Keratinocyte (primary cell): ENCODE measurements around the gene SMYD2. TPM values are rescaled to one million over a fixed set of nuclear protein-coding genes. Genes with fewer than 3 reads are reported as not detected.

ENCODE experiments used
- DNase-seq: peaks from one replicate; pipeline ENCODE4 v3.0.0-alpha.2; 2011; ENCODE audit warnings: low read depth, missing footprints, low spot score
- FAIRE-seq: peaks from 2 replicates; lab custom pipeline; 2011; peaks lifted over from hg19 to GRCh38; lab: Jason Lieb, UNC
- H2AFZ ChIP-seq: 2 replicates; pipeline ENCODE4 v1.6.0; 2012; ENCODE audit warnings: low read length, control low read depth, inconsistent platforms; ENCODE audit not compliant: control insufficient read depth
- H3K27ac ChIP-seq: 2 replicates; pipeline ENCODE4 v1.5.1; 2011; ENCODE audit warnings: low read length; ENCODE audit not compliant: control insufficient read depth, insufficient read depth
- H3K27me3 ChIP-seq: 3 replicates; pipeline ENCODE4 v1.6.0; 2011; ENCODE audit warnings: low read length; ENCODE audit not compliant: control insufficient read depth, insufficient read depth; ENCODE audit errors: extremely low read depth
- H3K36me3 ChIP-seq, 2 experiments: 2 replicates in 1 of 2; 3 replicates in 1 of 2; pipeline ENCODE4 v1.5.1; 2011; ENCODE audit warnings: low read length in 2 of 2, mild to moderate bottlenecking in 1 of 2; ENCODE audit not compliant: control insufficient read depth in 2 of 2, insufficient read depth in 2 of 2; ENCODE audit errors: extremely low read depth in 1 of 2
- H3K4me1 ChIP-seq: 3 replicates; pipeline ENCODE4 v1.5.1; 2011; ENCODE audit warnings: low read length; ENCODE audit not compliant: control insufficient read depth, insufficient read depth; ENCODE audit errors: extremely low read depth
- H3K4me2 ChIP-seq: 3 replicates; pipeline ENCODE4 v1.6.0; 2011; ENCODE audit warnings: low read depth, low read length; ENCODE audit not compliant: control insufficient read depth, insufficient read depth; ENCODE audit errors: extremely low read depth
- H3K4me3 ChIP-seq, 3 experiments: fragments of 200-600 bp in 1 of 3; sonication (generic) in 1 of 3; 2 replicates in 2 of 3; 3 replicates in 1 of 3; pipeline ENCODE4 v1.5.1; 2011 to 2016; ENCODE audit warnings: low read length in 3 of 3, mild to moderate bottlenecking in 3 of 3, control low read depth in 2 of 3, inconsistent platforms in 1 of 3, low read depth in 1 of 3, mixed read lengths in 1 of 3, mixed run types in 1 of 3, moderate library complexity in 1 of 3; ENCODE audit not compliant: control insufficient read depth in 2 of 3, insufficient read depth in 2 of 3; ENCODE audit errors: extremely low read depth in 1 of 3
- H3K79me2 ChIP-seq: 2 replicates; pipeline ENCODE4 v1.6.0; 2012; ENCODE audit warnings: low read length; ENCODE audit not compliant: control insufficient read depth, insufficient read depth
- H3K9ac ChIP-seq: 3 replicates; pipeline ENCODE4 v1.6.0; 2011; ENCODE audit warnings: low read length; ENCODE audit not compliant: control insufficient read depth, insufficient read depth; ENCODE audit errors: extremely low read depth
- H3K9me1 ChIP-seq: 3 replicates; pipeline ENCODE4 v1.6.0; 2011; ENCODE audit warnings: low read length; ENCODE audit not compliant: control insufficient read depth, insufficient read depth; ENCODE audit errors: extremely low read depth
- H3K9me3 ChIP-seq: 2 replicates; pipeline ENCODE4 v1.5.1; 2012; ENCODE audit warnings: low read depth, low read length; ENCODE audit not compliant: control insufficient read depth
- H4K20me1 ChIP-seq: 3 replicates; pipeline ENCODE4 v1.6.0; 2011; ENCODE audit warnings: low read length; ENCODE audit not compliant: control insufficient read depth, insufficient read depth; ENCODE audit errors: extremely low read depth
- CTCF ChIP-seq, 3 experiments: IDR thresholded peaks in 1 of 3; conservative IDR thresholded peaks in 1 of 3; optimal IDR thresholded peaks in 1 of 3; 2 replicates in 2 of 3; 3 replicates in 1 of 3; pipeline versions ENCODE3 to v1.5.1; 2011; ENCODE audit warnings: low read length in 3 of 3, mild to moderate bottlenecking in 3 of 3, moderate library complexity in 2 of 3, control low read depth in 1 of 3, inconsistent platforms in 1 of 3; ENCODE audit not compliant: insufficient read depth in 2 of 3; ENCODE audit errors: extremely low read depth in 1 of 3
- EZH2 ChIP-seq: IDR thresholded peaks from one replicate; pipeline ENCODE4 v1.6.1; 2012; ENCODE audit warnings: inconsistent platforms, mild to moderate bottlenecking, low read length, moderate library complexity
- dilution Hi-C: fragments of 300-500 bp; cut with MboI; formaldehyde crosslinking; loops from one replicate; pipeline ENCODE4 v1.7.0; 2020; ENCODE audit warnings: low sequenced_read_pairs; ENCODE audit not compliant: extremely low pct_ligation_motif_present
- polyA plus RNA-seq, 5 experiments: library from polyadenylated mRNA; depleted of rRNA in 3 of 5; stranded (reverse) in 3 of 5; stranded (forward) in 1 of 5; unstranded in 1 of 5; fragments of >200 nt; gene quantifications; 1 replicate in 1 of 5; 2 replicates in 3 of 5; 3 replicates in 1 of 5; pipeline versions ENCODE4 v1.2.1 to v1.2.3, GENCODE V29; 2011 to 2012; ENCODE audit warnings: missing spikeins in 2 of 5, low read depth in 1 of 5, low replicate concordance in 1 of 5

SMYD2 gene
- polyA plus RNA-seq, 1 donor (not counting 4 experiments of a cell fraction or from before 2014, with no cell fraction given): 75.5 TPM

GRCh38 chr1:214281720-214282629 is 1.0 kb downstream of the SMYD2 start:
- no peaks in the 10 kb centered on the region for H3K9me3 ChIP-seq
- peak overlapping the region; percentile 86 for H3K27ac ChIP-seq
- DNase-seq (peak; percentile 15), FAIRE-seq (peak; percentile 36)
- H3K79me2 ChIP-seq: peaks cover 40% of the 10 kb centered on the region
- H3K36me3 ChIP-seq: no peaks in the 10 kb centered on the region
- H3K4me2 ChIP-seq: peak overlapping the region; percentile 97
- no peaks in the 10 kb centered on the region for H4K20me1 ChIP-seq
- no peaks in the 10 kb centered on the region for H3K27me3 ChIP-seq
- peak overlapping the region; percentile 57 to 92 (median 83) for H3K4me3 ChIP-seq
- TF ChIP-seq CTCF (optimal IDR thresholded peaks at IDR 0.05 in 1 of 3, IDR thresholded peaks at IDR 0.05 in 1 of 3, conservative IDR thresholded peaks at IDR 0.05 in 1 of 3; ENCODE audit: extremely low read depth in 1 of 3, insufficient read depth in 2 of 3, low read length in 3 of 3) (no peak), EZH2 (no peak)
- H3K9me1 ChIP-seq: no peaks in the 10 kb centered on the region
- H3K9ac ChIP-seq: peak overlapping the region; percentile 87
- peak overlapping the region; percentile 85 for H2AFZ ChIP-seq
- peaks cover 12% of the 10 kb centered on the region for H3K4me1 ChIP-seq
- dilution Hi-C loops: no loop called here

GRCh38 chr1:214282630-214283242 is 1.8 kb downstream of the SMYD2 start:
- no peaks in the 10 kb centered on the region for H3K9me1 ChIP-seq
- no peak overlapping the region for H3K27ac ChIP-seq
- TF ChIP-seq EZH2: no peak
- TF ChIP-seq CTCF (optimal IDR thresholded peaks at IDR 0.05 in 1 of 3, IDR thresholded peaks at IDR 0.05 in 1 of 3, conservative IDR thresholded peaks at IDR 0.05 in 1 of 3; ENCODE audit: extremely low read depth in 1 of 3, insufficient read depth in 2 of 3, low read length in 3 of 3): no peak
- no peak overlapping the region for H2AFZ ChIP-seq
- peak overlapping the region; percentile 97 for H3K4me2 ChIP-seq
- FAIRE-seq: no peak
- DNase-seq: no peak
- peak overlapping the region; percentile 57 to 92 (median 83) for H3K4me3 ChIP-seq
- no peaks in the 10 kb centered on the region for H3K9me3 ChIP-seq
- no peaks in the 10 kb centered on the region for H3K36me3 ChIP-seq
- H3K9ac ChIP-seq: peak overlapping the region; percentile 87
- dilution Hi-C loops: no loop called here
- no peaks in the 10 kb centered on the region for H4K20me1 ChIP-seq
- H3K4me1 ChIP-seq: peaks cover 12% of the 10 kb centered on the region
- H3K27me3 ChIP-seq: no peaks in the 10 kb centered on the region
- H3K79me2 ChIP-seq: peaks cover 40% of the 10 kb centered on the region
